GM21723 (cell line): ENCODE results near the gene MAPK4.

Experiments used
- ATAC-seq: cut with Tn5 transposase; IDR thresholded peaks from one replicate; pipeline ENCODE4 v1.9.1; 2021; ENCODE audit warnings: mild to moderate bottlenecking, moderate library complexity; ENCODE audit not compliant: unreplicated experiment

Gene MAPK4

DNA sequence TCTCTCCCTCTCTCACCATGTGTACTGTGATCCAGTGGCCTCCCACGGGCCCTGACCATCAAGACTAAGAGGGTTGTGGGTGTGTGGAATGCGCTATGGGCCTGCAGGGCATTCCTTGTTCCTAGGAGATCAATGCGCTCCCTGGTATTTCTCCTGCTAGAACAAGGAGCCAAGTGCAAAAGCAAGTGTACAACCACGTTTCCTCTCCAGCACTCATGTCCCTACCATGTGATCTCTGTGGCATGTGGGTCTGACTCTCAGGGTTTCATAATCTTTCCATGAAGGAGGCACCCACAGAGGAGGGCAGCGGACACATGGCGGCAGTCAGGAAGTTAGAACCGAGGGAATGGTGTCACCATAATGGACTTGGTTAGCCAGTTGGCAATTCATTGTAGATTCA lies 91.4 kb downstream of the MAPK4 start:
- no peak for ATAC-seq

GRCh38 chr18:50653402-50654093 lies 93.7 kb downstream of the MAPK4 start:
- ATAC-seq, result no peak

GRCh38 chr18:50654211-50654610 lies 94.3 kb downstream of the MAPK4 start:
- ATAC-seq, result no peak

DNA sequence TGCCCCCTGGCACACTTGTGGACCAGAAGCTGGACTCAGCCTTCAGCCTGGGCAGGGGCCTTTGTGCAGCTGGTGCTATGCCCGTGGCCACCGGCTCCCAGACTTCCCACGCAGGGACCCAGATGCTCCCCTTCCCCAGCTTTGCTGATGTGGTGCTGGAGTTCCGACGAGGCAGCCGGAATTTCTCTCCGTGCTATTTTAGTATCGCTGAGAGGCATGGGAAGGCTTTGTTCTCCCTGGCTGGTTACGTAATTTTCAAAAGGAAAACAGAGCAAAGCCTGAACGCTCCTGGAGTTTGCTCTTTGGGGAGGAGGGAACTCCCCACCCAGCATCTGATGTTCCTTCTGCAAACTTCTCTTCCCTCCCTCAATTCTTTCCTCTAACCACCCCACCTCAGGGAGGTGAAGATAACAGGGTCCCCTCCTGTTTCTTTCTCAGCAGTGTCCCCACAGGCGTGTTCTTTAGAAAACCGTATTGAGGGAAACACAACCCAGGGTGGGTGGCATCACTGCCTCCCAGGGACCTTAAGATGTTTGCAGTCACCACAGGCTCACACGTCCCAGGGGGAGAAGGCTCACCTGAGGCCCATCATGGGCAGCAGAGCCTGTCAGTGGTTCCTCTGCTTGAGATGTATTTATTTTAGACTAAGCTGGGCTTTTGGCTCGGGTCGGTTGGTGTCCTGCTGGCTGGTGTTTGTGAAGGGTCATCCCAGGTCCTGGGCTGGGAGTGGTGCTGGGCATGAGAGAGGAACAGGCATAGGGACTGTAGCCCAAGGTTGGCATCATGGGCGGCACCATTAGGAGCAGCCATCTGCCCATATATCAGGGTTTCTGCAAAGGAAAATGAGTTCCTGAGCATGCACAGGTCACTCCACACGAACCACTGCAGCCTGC lies 95.0 kb downstream of the MAPK4 start:
- no peak for ATAC-seq

GRCh38 chr18:50656396-50656795 lies 96.5 kb downstream of the MAPK4 start:
- no peak for ATAC-seq

GRCh38 chr18:50656841-50657470 lies 97.1 kb downstream of the MAPK4 start:
- ATAC-seq, result no peak

- no peak for ATAC-seq
Measured at GRCh38 chr18:50658601-50659000, 98.7 kb downstream of the MAPK4 start.

- ATAC-seq, result no peak
Measured at GRCh38 chr18:50659091-50660003, 99.5 kb downstream of the MAPK4 start.

DNA sequence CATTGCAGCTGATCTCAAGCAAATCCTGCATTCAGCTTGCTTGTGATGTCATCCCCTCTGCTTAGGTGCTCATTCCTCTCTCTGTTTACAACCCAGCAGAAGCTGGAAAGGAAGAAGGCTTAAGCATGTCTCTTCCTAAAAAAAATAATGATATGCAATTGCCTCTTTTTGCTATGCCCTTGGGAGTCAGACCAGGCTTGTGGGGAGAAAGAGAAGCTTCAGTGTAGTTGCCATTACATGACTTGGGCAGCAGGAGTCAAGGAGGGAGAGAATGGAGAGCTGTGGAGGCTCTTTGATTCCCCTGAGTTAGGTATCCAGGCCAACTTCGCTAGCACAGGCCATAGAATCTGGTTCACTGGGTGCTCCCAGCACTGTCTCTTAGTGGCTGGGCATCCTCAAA lies 101.1 kb downstream of the MAPK4 start:
- no peak for ATAC-seq

DNA sequence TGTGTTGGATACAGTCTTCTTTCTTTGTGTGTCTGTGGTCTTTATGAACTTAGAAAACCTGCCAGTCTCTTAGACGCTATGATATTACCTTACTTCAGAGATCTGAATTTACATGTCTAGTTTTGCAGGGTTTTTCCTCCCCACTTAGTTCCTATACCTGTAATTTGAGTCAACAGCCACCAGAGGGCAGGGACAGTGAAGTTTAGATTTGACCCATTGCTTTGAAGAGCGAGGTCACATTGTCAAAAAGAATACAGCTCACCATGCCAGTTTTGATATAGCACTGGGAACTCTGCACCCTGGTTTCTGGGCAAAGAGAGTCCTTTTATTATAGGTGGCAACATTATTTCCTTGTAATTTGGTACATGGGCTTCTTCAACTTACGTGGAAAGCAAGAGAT lies 102.3 kb downstream of the MAPK4 start:
- no peak for ATAC-seq

- ATAC-seq, result no peak
Measured at GRCh38 chr18:50662775-50663383, 103.0 kb downstream of the MAPK4 start.

DNA sequence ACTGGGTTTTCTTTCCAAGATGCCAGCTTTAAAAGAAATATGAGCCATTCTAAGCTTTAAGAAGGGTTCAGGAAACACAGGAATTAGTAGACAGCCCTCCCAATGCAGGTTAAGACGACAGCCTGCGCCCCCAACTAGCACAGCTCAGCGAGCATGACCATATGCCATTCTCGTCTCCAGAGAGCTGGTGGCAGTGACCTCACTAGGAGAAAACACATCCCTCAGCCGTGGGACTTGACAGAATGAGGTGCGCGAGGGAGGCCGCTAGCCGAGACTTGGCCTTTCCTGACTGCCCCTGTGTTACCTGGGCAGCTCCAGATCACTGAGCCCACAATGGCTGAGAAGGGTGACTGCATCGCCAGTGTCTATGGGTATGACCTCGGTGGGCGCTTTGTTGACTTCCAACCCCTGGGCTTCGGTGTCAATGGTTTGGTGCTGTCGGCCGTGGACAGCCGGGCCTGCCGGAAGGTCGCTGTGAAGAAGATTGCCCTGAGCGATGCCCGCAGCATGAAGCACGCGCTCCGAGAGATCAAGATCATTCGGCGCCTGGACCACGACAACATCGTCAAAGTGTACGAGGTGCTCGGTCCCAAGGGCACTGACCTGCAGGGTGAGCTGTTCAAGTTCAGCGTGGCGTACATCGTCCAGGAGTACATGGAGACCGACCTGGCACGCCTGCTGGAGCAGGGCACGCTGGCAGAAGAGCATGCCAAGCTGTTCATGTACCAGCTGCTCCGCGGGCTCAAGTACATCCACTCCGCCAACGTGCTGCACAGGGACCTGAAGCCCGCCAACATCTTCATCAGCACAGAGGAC lies 103.9 kb downstream of the MAPK4 start:
- ATAC-seq, result no peak

- ATAC-seq, result no peak
Measured at GRCh38 chr18:50665015-50665414, 105.1 kb downstream of the MAPK4 start.

GRCh38 chr18:50665519-50665918 lies 105.6 kb downstream of the MAPK4 start:
- no peak for ATAC-seq

GRCh38 chr18:50666536-50666935 lies 106.6 kb downstream of the MAPK4 start:
- ATAC-seq, result no peak

DNA sequence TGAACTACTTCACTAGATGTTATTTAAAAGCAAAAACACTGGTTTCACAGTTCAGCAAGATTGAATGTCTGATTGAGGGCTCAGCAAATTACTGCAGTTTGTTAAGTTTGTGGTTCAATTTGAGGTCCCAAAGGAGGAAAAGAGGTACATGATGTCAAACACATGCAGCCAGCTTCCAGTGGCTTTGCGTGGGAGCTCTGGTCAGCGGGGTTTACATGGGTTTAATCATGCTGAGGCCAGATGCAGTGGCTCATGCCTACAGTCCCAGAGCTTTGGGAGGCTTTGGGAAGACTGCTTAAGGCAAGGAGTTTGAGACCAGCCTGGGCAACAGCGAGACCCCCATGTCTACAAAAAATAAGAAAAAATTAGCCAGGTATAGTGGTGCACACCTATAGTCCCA lies 111.5 kb downstream of the MAPK4 start:
- no peak for ATAC-seq

GRCh38 chr18:50674307-50674980 lies 114.6 kb downstream of the MAPK4 start:
- ATAC-seq, result no peak

GRCh38 chr18:50675043-50675442 lies 115.2 kb downstream of the MAPK4 start:
- ATAC-seq, result no peak

DNA sequence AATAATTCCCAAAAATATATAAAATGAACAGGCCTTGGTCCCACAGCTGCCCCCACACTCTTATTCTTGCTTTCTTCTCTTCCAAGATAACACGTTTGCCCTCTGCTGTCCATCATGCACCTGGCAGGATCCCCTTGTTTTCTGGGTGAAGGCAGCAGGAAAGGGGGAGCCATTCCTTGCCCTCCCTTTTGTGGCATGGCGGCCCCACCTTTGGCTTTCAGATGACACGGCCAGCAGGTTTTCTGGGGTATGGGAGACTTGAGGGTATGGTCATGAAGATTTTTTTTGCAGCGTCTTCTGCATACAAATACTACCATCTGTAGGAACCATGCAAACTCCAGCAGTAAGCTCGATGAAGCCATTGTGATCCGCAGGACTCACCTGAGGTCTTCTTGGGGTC lies 118.8 kb downstream of the MAPK4 start:
- ATAC-seq, result no peak
